ENCODE results near the gene C12orf42. TPM values are rescaled to one million over a fixed set of nuclear protein-coding genes. Genes with fewer than 3 reads are reported as not detected.

C12orf42 gene
- total and polyA plus RNA-seq, 2 experiments from 2014 or later = not detected

- Histone ChIP-seq H3K27me3 (peaks cover 62% of the 10 kb centered on the region), H3K36me3 (no peaks in the 10 kb centered on the region), H3K4me1 (ENCODE audit: low read depth) (no peaks in the 10 kb centered on the region), H3K9me3 (ENCODE audit: low read depth) (no peaks in the 10 kb centered on the region), H3K4me3 (no peak overlapping the region), H3K27ac (no peak overlapping the region)
- no peak for TF ChIP-seq CTCF (IDR thresholded peaks at IDR 0.05; ENCODE audit: low read depth, low read length)
- no peak for DNase-seq (ENCODE audit: low read depth in 1 of 2, low spot score in 1 of 2)
These were observed 192.3 kb downstream of the C12orf42 start for GRCh38 chr12:103303484-103303883.

GRCh38 chr12:103301642-103302591 is 193.9 kb downstream of the C12orf42 start:
- H3K4me1 ChIP-seq (ENCODE audit: low read depth) = no peaks in the 10 kb centered on the region
- peaks cover 60% of the 10 kb centered on the region for H3K27me3 ChIP-seq
- DNase-seq (ENCODE audit: low read depth in 1 of 2, low spot score in 1 of 2) = peak in 1 of 2 donors; percentile 21
- no peaks in the 10 kb centered on the region for H3K36me3 ChIP-seq
- no peaks in the 10 kb centered on the region for H3K9me3 ChIP-seq (ENCODE audit: low read depth)
- no peak overlapping the region for H3K4me3 ChIP-seq
- TF ChIP-seq CTCF (IDR thresholded peaks at IDR 0.05; ENCODE audit: low read depth, low read length) = no peak
- no peak overlapping the region for H3K27ac ChIP-seq

- TF ChIP-seq CTCF (IDR thresholded peaks at IDR 0.05; ENCODE audit: low read depth, low read length) = no peak
- Histone ChIP-seq H3K27me3 (no peaks in the 10 kb centered on the region), H3K4me1 (ENCODE audit: low read depth) (no peaks in the 10 kb centered on the region), H3K36me3 (no peaks in the 10 kb centered on the region), H3K27ac (no peak overlapping the region), H3K4me3 (no peak overlapping the region), H3K9me3 (ENCODE audit: low read depth) (no peaks in the 10 kb centered on the region)
- DNase-seq (ENCODE audit: low read depth in 1 of 2, low spot score in 1 of 2) = no peak
These were observed 207.8 kb downstream of the C12orf42 start for GRCh38 chr12:103288016-103288415.

GRCh38 chr12:103282124-103282523 is 213.6 kb downstream of the C12orf42 start:
- Histone ChIP-seq H3K4me3 (no peak overlapping the region), H3K4me1 (ENCODE audit: low read depth) (no peaks in the 10 kb centered on the region), H3K9me3 (ENCODE audit: low read depth) (no peaks in the 10 kb centered on the region), H3K27me3 (no peaks in the 10 kb centered on the region), H3K27ac (no peak overlapping the region), H3K36me3 (no peaks in the 10 kb centered on the region)
- TF ChIP-seq CTCF (IDR thresholded peaks at IDR 0.05; ENCODE audit: low read depth, low read length) = no peak
- DNase-seq (ENCODE audit: low read depth in 1 of 2, low spot score in 1 of 2) = no peak

GRCh38 chr12:103279444-103279843 is 216.3 kb downstream of the C12orf42 start:
- Histone ChIP-seq H3K36me3 (no peaks in the 10 kb centered on the region), H3K27me3 (no peaks in the 10 kb centered on the region), H3K4me3 (no peak overlapping the region), H3K9me3 (ENCODE audit: low read depth) (no peaks in the 10 kb centered on the region), H3K27ac (no peak overlapping the region), H3K4me1 (ENCODE audit: low read depth) (no peaks in the 10 kb centered on the region)
- no peak for DNase-seq (ENCODE audit: low read depth in 1 of 2, low spot score in 1 of 2)
- TF ChIP-seq CTCF (IDR thresholded peaks at IDR 0.05; ENCODE audit: low read depth, low read length) = no peak

Data from cardiac muscle cell (in vitro differentiated cells and primary cell).